Gastrocnemius medialis (tissue), 4 donors: ENCODE results near the gene ACSL1.

Source experiments
- POLR2A ChIP-seq, 2 donors: fragments of 450-650 bp; IDR thresholded peaks; one replicate each; pipeline ENCODE4 v1.6.1; 2017; ENCODE audit warnings: antibody characterized with exemption in 2 of 2, mild to moderate bottlenecking in 2 of 2, moderate library complexity in 2 of 2
- TF ChIP-seq, protein P1 (sequence below), 5 experiments: fragments of 450-650 bp in 3 of 5; fragments of 200-600 bp in 2 of 5; sonication (generic) in 2 of 5; IDR thresholded peaks in 4 of 5; conservative IDR thresholded peaks in 1 of 5; 1 replicate in 4 of 5; 2 replicates in 1 of 5; pipeline ENCODE4 v1.5.1; 2016 to 2019; ENCODE audit warnings: antibody characterized with exemption in 5 of 5, mild to moderate bottlenecking in 3 of 5, moderate library complexity in 3 of 5

DNA sequence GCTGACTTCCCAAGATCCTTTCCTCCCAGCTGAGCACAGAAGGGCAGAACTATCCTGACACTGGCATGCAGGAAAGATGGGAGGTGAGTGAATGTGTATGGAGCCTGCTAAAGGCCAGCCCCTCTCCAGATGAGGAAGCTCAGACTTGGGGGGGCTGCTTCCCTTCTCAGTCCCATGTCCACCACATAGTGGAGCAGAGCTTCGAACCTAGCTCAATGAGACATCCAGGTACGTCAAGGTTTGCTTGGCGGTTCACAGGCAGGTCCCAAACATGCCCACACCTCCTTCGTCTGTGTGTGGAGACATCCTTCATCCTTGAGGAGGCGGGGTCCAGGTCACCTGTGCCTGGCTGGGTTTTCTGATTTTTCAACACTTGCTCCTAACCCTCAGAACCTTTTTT, 31.3 kb downstream of the ACSL1 start:
- TF ChIP-seq, protein P1, sequence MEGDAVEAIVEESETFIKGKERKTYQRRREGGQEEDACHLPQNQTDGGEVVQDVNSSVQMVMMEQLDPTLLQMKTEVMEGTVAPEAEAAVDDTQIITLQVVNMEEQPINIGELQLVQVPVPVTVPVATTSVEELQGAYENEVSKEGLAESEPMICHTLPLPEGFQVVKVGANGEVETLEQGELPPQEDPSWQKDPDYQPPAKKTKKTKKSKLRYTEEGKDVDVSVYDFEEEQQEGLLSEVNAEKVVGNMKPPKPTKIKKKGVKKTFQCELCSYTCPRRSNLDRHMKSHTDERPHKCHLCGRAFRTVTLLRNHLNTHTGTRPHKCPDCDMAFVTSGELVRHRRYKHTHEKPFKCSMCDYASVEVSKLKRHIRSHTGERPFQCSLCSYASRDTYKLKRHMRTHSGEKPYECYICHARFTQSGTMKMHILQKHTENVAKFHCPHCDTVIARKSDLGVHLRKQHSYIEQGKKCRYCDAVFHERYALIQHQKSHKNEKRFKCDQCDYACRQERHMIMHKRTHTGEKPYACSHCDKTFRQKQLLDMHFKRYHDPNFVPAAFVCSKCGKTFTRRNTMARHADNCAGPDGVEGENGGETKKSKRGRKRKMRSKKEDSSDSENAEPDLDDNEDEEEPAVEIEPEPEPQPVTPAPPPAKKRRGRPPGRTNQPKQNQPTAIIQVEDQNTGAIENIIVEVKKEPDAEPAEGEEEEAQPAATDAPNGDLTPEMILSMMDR (IDR thresholded peaks at IDR 0.05 in 4 of 5, conservative IDR thresholded peaks at IDR 0.05 in 1 of 5): no peak
- no peak for TF ChIP-seq POLR2A (IDR thresholded peaks at IDR 0.05)
